ENCODE results near the gene MSH5. TPM values are rescaled to one million over a fixed set of nuclear protein-coding genes. Genes with fewer than 3 reads are reported as not detected.
A peak's percentile ranks its signal among the peaks of the same experiment; 100 is the strongest.

MSH5 gene
- polyA plus RNA-seq, 3 donors, result 0.58 to 31.2 (median 1.9) TPM

DNA sequence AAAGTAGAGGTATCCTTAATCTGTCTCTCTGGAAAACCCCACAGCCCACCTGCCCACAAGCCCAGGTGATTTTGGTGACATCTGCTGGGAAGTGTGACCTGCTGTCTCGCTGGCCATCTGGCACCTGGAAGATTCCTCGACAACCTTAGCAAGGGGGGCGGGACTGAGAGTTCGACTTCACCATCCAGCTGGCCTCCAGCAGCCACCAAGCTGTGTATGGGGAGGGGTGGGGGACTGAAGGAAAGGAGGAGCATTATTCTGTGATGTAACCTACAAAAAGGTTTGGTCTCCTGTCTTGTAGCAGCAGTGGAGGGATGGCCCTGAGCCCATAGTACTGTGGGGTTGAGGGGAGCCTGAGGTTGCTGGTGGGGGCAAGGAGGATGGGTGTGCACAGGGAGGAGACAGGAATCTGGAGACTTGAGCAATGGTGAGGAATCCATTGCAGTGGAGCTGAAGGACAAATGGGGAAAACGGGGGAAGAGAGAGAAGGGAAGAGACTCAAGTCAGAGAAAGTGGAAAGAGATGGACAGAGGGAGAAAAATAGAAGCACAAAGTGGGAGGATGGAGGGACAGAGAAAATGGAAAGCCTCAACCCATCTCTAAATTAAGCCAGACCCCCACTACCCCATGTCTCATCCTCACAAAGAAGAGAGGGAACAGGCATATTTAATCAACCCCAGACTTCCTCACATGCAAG lies 29.1 kb upstream of the MSH5 start:
- Histone ChIP-seq H3K9ac (ENCODE audit: insufficient read depth, low read length, poor library complexity, severe bottlenecking) (no peak overlapping the region), H3K4me1 (ENCODE audit: control insufficient read depth in 1 of 2, insufficient read depth in 2 of 2, low read length in 2 of 2) (peaks cover 21 to 27% of the 10 kb centered on the region in 2 donors), H3K9me3 (replicated peaks in 1 of 2; ENCODE audit: control insufficient read depth in 1 of 2, insufficient read depth in 1 of 2, low read length in 2 of 2) (no peaks in the 10 kb centered on the region), H3K79me2 (ENCODE audit: insufficient read depth, low read length) (no peaks in the 10 kb centered on the region), H4K20me1 (ENCODE audit: insufficient read depth, low read length) (no peaks in the 10 kb centered on the region), H3K4me3 (replicated peaks in 1 of 3; ENCODE audit: low read depth in 2 of 3, low read length in 3 of 3) (peak overlapping the region in 1 of 3 experiments; percentile 46), H3K36me3 (replicated peaks in 1 of 2; ENCODE audit: control insufficient read depth in 1 of 2, insufficient read depth in 2 of 2, low read length in 2 of 2) (no peaks in the 10 kb centered on the region), H2AFZ (ENCODE audit: insufficient read depth, low read depth, low read length, poor library complexity, severe bottlenecking) (peak overlapping the region; percentile 56), H3K27ac (ENCODE audit: low read depth in 1 of 2, low read length in 2 of 2) (peak overlapping the region in 1 of 2 donors; percentile 32), H3K27me3 (ENCODE audit: control insufficient read depth in 2 of 2, insufficient read depth in 2 of 2, low read length in 2 of 2) (no peaks in the 10 kb centered on the region), H3K4me2 (replicated peaks; ENCODE audit: extremely low read depth, low read length, poor library complexity, severe bottlenecking) (peak overlapping the region; percentile 49)
- H3K27me3 Mint-ChIP-seq (ENCODE audit: low read depth in 3 of 3), result peaks cover 0 to 9% (median 1%) of the 10 kb centered on the region in 3 donors
- no peak for DNase-seq
- peak overlapping the region; percentile 59 to 80 for H3K4me3 Mint-ChIP-seq
- H3K9me3 Mint-ChIP-seq, result peaks cover 0 to 2% (median 0%) of the 10 kb centered on the region in 7 donors
- intact Hi-C loops (cut with micrococcal nuclease), result no loop called here
- H3K36me3 Mint-ChIP-seq, result no peaks in the 10 kb centered on the region
- TF ChIP-seq, protein P1, sequence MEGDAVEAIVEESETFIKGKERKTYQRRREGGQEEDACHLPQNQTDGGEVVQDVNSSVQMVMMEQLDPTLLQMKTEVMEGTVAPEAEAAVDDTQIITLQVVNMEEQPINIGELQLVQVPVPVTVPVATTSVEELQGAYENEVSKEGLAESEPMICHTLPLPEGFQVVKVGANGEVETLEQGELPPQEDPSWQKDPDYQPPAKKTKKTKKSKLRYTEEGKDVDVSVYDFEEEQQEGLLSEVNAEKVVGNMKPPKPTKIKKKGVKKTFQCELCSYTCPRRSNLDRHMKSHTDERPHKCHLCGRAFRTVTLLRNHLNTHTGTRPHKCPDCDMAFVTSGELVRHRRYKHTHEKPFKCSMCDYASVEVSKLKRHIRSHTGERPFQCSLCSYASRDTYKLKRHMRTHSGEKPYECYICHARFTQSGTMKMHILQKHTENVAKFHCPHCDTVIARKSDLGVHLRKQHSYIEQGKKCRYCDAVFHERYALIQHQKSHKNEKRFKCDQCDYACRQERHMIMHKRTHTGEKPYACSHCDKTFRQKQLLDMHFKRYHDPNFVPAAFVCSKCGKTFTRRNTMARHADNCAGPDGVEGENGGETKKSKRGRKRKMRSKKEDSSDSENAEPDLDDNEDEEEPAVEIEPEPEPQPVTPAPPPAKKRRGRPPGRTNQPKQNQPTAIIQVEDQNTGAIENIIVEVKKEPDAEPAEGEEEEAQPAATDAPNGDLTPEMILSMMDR (IDR thresholded peaks at IDR 0.05), result no peak
- whole genome bisulfite sequencing (ENCODE audit: insufficient coverage), result 87% methylated on average over 4 of the region's 5 CpGs
- peak overlapping the region in 6 of 7 donors; percentile 28 to 79 (median 58) for H3K27ac Mint-ChIP-seq
- H3K4me1 Mint-ChIP-seq, result peaks cover 28% of the 10 kb centered on the region

DNA sequence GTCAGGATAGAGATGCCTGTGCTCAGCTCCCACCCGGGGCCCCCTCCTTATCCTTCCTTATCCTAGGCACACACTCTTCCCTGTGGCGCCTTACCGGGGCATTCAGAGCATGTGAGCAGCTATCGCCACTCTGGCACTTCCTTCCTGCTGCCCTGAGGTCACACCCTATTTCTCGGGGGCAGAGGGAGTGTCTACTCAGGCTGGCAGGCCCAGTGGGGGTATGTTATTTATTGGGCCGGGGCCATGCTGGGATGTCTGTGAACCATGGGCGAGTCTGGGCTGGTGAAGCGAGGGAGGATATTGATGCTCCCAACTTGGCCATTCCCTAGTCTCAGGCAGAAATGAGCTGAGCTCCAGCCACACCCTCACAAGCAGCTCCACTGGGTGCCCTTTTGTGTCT lies 28.6 kb upstream of the MSH5 start:
- Histone ChIP-seq H3K79me2 (ENCODE audit: insufficient read depth, low read length) (no peaks in the 10 kb centered on the region), H3K9me3 (replicated peaks in 1 of 2; ENCODE audit: control insufficient read depth in 1 of 2, insufficient read depth in 1 of 2, low read length in 2 of 2) (no peaks in the 10 kb centered on the region), H2AFZ (ENCODE audit: insufficient read depth, low read depth, low read length, poor library complexity, severe bottlenecking) (peak overlapping the region; percentile 56), H3K27ac (ENCODE audit: low read depth in 1 of 2, low read length in 2 of 2) (peak overlapping the region in 1 of 2 donors; percentile 32), H3K4me3 (replicated peaks in 1 of 3; ENCODE audit: low read depth in 2 of 3, low read length in 3 of 3) (peak overlapping the region in 1 of 3 experiments; percentile 46), H3K4me1 (ENCODE audit: control insufficient read depth in 1 of 2, insufficient read depth in 2 of 2, low read length in 2 of 2) (peaks cover 21 to 27% of the 10 kb centered on the region in 2 donors), H4K20me1 (ENCODE audit: insufficient read depth, low read length) (no peaks in the 10 kb centered on the region), H3K36me3 (replicated peaks in 1 of 2; ENCODE audit: control insufficient read depth in 1 of 2, insufficient read depth in 2 of 2, low read length in 2 of 2) (no peaks in the 10 kb centered on the region), H3K9ac (ENCODE audit: insufficient read depth, low read length, poor library complexity, severe bottlenecking) (peak overlapping the region; percentile 5), H3K27me3 (ENCODE audit: control insufficient read depth in 2 of 2, insufficient read depth in 2 of 2, low read length in 2 of 2) (no peaks in the 10 kb centered on the region), H3K4me2 (replicated peaks; ENCODE audit: extremely low read depth, low read length, poor library complexity, severe bottlenecking) (peak overlapping the region; percentile 49)
- DNase-seq, result peak in 2 of 3 donors; percentile 41 to 54
- Mint-ChIP-seq H3K4me1 (peaks cover 28% of the 10 kb centered on the region), H3K27ac (peak overlapping the region in 4 of 7 donors; percentile 52 to 79 (median 68)), H3K27me3 (ENCODE audit: low read depth in 3 of 3) (peaks cover 0 to 9% (median 1%) of the 10 kb centered on the region in 3 donors), H3K9me3 (peaks cover 0 to 2% (median 0%) of the 10 kb centered on the region in 7 donors), H3K4me3 (peak overlapping the region; percentile 59 to 80), H3K36me3 (no peaks in the 10 kb centered on the region)
- WGBS (ENCODE audit: insufficient coverage), result 83% methylated on average over 1 of the region's 8 CpGs
- intact Hi-C loops (cut with micrococcal nuclease), result no loop called here
- TF ChIP-seq, protein P1 (IDR thresholded peaks at IDR 0.05), result no peak
